Renal pelvis (tissue), 4 donors: ENCODE measurements around the gene SLC7A6OS. TPM values are rescaled to one million over a fixed set of nuclear protein-coding genes. Genes with fewer than 3 reads are reported as not detected.

Source experiments
- DNase-seq: peaks from one replicate; pipeline ENCODE4 v3.0.0-alpha.2; 2013
- polyA plus RNA-seq, 3 donors: library from polyadenylated mRNA; unstranded; fragments of 120-200 nt; gene quantifications; one replicate each; pipeline ENCODE4 v1.2.1, GENCODE V29; 2013; ENCODE audit not compliant: insufficient read length in 3 of 3

The SLC7A6OS gene
- polyA plus RNA-seq, 3 donors = 22.3 to 25.4 (median 24.7) TPM

DNA sequence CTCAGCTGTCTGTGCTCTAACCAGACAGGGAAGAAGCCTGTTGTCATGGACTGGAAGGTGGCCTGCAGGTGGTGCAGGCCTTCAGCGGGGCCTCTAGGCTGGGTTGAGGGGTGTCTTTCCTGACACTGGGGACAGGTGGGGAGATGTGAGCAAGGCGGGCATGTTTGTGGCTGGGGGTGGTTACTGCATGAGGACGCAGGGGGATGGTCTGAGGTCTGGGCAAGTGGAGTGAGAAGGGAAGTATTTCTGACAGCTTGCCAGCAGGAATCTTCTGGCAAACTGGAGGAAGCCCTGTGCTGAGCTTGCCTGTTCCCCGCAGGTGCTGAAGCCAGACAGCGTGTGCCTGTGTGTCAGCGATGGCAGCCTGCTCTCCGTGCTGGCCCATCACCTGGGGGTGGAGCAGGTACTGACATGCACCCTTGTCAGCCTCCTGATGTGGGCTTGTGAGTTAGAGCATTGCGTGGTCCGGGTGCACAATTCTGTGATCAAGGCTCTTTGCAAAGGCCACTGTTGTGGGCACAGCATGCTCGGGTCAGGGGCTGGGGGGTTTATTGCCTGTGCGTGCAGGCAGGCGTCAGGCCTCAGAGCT, 36.2 kb upstream of the SLC7A6OS start:
- DNase-seq = no peak

DNA sequence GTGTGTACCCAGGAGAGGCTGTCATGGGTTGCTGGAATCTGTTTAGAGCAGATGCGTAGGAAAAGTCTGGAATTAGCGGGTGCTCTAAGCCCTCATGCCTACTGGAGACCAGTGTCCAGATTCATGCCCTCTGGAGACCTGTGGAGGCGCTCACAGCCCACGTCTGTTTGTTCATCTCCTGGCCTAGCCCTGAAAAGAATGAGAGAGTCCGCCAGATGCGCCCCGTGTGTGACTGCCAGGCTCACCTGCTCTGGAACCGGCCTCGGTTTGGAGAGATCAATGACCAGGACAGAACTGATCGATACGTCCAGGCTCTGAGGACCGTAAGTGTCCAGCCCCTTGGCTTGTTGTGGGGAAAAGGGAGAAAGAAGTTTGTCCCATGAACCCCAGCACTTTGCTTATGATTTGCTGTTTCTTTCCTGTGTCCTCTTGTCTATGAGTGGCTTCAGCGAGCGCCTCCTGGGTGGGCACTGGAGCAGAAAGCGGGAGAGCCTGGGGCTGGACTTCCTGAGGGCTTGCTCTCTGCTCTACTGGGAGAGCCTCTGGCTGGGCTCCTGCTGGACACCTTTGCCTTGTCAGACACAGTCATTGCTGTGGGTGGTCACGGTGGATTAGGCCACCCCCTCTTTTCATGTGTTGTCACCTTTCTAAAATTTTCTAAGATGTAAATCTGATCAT, 35.4 kb upstream of the SLC7A6OS start:
- DNase-seq = no peak

DNA sequence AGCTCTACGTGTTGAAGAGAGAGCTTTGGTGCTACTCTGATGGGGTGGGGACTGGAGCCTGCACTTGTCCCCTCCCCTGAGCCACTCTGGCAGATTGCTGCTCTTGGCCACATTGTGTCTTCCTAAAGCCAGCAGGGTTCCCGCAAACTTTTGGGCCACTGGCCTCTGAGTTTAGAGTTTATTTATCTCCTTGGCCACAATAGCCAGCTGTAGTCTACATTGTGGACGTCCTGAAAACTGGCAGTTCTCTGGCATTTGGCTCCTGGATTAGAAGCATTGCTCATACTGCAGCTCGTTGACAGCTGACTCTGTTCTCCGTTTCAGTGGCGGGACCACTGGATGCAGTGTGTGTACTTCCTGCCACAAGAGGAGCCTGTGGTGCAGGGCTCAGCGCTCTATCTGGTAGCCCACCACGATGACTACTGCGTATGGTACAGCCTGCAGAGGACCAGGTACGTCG, 34.6 kb upstream of the SLC7A6OS start:
- DNase-seq = no peak

DNA sequence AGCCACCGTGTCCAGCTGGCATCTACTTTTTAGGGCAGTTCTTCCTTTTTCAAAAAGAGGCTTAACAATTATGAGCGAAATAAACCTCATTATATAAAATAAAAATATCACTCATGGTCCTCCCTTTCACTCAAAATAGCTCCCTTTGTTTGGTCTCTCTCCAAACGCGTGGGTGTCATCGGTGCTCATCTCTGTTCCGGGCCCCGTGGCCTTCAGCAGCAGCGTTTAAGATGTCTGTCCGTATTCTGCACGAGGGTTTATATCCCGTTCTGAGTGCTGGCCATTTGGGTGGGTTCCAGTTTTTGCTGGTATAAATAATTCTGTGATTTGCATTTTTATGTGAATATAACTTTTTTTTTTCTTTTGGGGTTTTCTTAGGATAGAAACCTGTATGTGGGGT, 33.5 kb upstream of the SLC7A6OS start:
- DNase-seq = no peak

DNA sequence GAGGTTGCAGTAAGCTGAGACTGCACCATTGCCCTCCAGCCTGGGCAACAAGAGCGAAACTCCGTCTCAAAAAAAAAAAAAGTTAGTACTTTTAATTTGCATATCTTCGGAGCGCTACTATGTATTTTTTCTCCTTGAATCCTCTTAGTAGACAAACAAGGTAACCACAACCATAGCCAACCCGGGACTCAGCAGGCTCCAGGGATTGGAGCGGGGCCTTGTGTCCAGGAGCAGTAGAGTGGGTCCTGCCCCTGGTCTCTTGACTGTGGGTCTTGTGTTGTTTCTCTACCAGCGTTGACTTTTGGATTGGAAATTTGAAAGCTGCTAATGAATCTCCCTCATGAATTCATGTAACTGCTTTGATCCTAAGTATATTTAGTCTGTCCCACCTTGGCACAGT, 32.4 kb upstream of the SLC7A6OS start:
- DNase-seq = no peak

DNA sequence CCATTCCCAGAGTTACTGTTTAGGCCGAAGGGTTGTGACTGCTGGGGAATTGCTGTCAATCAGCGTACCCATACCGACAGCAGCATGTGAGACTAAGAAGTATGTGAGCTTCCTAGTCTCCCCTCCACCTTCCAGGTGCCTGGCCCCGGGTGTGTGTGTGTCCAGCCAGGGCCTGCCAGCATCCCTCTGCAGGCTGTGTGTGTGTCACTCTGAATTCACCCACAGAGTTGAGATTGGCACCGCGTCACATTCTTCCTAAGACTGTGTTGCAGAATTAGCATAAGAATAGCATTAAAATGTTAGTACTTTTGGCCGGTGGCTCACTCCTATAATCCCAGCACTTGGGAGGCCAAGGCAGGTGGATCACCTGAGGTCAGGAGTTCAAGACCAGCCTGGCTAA, 31.9 kb upstream of the SLC7A6OS start:
- DNase-seq = no peak

DNA sequence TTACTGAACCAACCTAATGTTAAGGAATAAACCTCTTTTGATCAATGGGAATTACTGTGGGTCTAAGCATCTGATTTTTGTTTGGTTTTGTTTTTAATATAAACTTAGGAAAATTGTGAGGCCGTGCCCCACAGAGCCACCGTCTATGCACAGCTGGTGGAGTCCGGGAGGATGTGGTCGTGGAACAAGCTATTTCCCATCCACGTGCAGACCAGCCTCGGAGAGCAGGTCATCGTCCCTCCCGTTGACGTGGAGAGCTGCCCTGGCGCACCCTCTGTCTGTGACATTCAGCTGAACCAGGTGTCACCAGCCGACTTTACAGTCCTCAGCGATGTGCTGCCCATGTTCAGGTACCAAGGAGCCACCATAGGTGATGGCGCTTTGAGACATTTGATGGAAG, 28.5 kb upstream of the SLC7A6OS start:
- no peak for DNase-seq

DNA sequence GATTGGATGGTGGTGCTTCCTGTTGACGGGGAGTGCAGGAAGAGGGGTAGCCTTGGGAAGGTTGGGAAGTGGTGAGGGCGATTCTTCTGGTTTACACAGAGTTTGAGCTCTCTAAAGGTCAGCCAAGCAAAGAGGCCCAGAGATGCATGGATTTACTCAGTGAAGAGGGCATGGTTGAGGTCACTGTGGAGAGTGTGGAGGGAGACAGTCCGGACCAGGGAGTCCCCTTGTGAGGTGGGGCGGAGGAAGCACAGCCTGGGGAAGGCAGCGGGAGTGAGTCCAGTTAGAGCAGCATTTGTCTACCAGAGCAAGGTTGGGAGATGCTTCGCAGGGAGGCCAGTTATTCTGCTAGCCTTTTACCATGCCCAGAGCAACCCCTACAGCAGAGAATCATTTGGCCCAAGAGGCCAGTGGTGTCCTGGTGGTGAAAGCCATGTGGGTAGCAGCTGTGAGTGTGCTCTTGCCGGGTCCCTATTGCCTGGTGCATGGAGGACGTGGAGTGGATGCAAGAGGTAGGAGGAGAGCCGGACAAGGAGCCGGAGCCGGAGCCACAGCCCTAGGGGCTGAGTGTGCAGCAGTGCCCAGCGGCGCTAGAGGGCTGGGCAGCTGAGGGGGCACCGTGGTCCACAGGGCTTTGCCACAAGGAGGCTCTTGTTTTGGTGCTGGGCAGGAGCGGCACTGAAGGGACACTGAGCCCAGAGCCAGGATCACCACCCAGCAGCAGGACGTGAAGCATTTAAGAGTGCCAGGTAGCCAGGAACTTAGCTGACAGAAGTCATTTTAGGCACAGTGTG, 27.8 kb upstream of the SLC7A6OS start:
- DNase-seq = no peak

DNA sequence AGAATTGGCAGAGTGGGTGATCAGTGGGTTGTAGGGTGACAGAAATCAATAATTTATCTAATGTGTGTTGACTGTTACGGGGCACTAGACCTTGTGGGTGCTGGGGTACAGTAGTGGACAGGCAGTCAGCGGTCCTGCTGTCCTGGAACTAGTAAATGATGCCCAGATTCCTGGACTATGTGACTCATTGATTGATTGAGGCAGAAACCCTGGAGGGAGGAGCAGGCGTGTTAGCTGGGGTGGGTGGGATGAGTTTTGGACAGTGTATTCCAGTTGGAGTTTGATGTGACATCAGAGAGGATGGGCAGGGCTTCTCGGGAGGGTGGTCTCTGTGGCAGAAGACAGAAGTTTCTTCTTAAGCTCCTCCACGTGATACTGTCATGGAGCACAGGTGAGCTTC, 24.4 kb upstream of the SLC7A6OS start:
- no peak for DNase-seq

DNA sequence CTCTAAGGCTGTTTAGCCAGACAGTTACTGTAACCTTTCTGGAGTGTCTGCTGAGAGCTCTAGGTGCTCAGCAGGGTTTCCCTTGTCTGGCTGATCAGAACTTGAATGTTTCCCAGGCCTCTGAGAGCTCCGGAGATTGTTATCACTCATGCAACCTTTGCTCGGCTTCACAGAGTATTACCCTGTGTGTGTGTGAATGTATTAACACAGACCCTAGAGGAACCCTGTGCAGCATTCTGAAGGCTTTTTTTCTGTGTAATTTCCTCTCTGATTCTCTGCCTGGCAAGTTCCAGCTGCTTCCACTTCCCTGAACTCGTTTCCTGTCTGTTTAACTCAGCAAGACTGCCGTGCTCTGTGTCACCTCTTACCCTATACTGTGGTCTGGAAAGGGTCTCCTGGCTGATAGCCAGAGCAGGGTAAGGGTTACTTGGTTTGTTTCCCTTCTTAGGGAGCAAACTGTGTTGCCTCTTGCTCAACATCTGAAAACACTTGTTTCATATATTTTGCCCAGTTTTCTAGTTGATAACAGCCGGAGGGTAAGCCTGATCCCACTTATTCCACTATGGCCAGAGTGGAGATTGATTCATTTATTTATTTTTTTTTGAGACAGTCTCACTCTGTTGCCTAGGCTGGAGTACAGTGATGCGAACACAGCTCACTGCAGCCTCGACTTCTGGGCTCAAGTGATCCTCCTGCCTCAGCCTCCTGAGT, 21.8 kb upstream of the SLC7A6OS start:
- DNase-seq = peak; percentile 58

DNA sequence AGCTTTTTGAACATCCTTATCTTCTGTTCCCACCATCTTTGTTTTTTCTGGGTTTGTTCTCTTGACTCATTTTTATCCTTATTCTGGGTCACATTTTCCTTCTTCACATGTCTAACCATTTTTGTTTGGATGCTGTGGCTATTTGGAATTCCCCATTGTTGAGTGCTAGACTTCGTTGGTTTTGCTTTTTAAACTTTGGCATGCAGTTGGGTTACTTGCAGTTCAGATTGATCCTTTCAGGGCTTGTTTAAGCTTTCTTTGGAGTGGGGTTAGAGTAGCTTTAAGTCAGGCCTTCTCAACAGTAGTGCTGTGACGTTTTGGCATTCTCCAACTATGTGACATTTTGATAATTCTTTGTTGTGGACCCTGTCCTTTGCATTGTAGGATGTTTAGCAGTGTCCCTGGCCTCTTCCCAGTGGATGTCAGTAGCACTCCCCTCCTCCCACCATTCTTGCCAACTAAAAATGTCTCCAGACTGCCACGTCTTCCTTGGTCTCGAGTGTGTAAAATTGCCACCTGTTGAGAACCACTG, 21.2 kb upstream of the SLC7A6OS start:
- no peak for DNase-seq

DNA sequence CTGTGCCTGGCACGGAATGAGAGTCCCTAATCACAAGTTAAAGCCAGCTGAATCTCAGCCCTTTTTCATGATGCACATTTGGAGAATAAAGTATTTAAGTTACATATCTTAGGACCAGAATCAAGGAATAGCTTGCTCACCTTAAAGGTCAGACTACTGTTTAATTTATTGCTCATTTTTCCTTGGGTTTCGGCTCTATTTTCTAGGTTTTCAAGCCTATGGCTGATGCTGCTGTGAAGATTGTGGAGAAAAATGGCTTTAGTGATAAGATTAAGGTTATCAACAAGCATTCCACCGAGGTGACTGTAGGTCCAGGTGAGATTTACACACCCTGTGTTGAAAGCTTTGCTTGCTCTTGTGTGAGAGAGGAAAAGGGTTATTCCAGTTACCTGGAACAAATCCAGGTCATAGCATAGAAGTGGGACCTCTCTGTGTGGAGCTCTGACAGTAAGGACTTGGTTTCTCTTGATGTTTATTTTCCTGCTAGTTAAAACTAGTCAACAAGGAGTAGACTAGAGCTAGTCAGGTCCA, 18.2 kb upstream of the SLC7A6OS start:
- DNase-seq = no peak

DNA sequence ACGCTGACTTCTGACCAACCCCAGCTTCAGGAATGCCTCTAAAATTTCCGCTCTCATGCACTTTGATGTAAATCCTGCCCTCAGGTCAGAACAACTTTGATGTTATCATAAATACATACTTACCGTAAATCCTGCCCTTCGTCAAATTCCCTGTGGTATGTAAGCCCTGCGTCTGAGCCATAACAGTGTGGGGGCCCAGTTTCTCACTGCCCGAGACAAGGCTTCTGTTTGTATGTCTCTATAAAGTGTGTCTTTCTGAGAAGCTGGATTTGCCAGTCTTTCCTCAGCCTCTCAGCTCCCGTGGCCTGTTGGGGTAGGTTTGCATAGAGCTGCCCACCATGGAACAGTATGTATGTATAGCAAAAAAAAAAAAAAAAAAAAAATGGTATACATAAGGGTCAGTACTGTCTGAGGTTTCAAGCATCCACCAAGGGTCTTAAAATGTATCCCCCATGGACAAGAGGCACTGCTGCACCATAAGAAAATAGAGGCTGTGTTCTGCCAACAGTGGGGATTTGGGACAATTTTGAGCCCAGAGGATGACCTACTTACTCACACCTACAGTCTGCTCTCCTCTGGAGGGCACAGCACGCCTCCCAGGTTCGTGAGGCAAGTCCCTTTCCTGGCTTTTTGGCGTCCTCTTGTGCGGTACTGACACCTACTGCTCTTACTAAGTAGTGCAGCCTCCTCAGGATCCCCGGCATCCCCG, 17.6 kb upstream of the SLC7A6OS start:
- peak; percentile 78 for DNase-seq

DNA sequence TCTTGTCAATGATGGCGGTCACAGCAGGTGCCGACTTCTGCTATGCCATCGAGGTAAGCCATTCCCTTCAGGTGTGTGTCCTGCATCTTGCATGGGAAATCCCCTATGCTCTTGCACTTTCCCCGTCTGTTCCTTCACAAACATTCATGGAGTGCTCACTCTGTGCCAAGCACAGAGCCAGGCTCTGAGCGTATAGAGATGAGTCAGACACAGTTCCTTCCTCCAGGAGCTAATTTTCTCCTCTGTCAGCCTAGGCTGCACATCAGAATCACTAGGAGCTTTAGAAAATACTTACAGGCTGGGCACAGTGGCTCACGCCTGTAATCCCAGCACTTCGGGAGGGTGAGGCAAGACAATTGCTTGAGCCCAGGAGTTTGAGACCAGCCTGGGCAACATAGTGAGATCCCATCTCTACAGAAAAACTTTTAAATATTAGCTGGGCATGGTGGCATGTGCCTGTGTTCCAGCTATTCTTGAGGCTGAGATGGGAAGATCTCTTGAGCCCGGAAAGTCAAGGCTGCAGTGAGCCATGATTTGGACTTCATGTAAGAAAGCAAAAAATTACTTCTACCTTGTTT, 14.1 kb upstream of the SLC7A6OS start:
- DNase-seq = no peak

DNA sequence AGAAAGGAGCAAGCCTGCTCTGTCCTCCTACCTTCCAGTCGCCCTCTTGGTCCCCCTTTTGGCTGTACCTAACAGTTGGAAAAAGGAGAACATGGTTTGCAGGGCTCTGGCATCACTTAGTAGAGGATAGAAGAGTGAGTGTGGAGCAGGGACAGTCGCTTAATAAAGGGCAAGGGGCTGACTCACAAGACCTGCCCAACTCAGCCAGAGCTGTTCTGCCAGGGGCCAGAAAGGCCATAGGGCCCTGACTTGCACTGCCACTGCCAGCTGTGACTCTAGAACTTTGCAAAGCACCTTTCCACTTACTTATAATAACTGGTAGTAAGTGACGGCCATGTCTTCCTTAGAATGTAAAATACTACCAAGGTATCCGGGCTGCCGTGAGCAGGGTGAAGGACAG, 13.6 kb upstream of the SLC7A6OS start:
- no peak for DNase-seq

DNA sequence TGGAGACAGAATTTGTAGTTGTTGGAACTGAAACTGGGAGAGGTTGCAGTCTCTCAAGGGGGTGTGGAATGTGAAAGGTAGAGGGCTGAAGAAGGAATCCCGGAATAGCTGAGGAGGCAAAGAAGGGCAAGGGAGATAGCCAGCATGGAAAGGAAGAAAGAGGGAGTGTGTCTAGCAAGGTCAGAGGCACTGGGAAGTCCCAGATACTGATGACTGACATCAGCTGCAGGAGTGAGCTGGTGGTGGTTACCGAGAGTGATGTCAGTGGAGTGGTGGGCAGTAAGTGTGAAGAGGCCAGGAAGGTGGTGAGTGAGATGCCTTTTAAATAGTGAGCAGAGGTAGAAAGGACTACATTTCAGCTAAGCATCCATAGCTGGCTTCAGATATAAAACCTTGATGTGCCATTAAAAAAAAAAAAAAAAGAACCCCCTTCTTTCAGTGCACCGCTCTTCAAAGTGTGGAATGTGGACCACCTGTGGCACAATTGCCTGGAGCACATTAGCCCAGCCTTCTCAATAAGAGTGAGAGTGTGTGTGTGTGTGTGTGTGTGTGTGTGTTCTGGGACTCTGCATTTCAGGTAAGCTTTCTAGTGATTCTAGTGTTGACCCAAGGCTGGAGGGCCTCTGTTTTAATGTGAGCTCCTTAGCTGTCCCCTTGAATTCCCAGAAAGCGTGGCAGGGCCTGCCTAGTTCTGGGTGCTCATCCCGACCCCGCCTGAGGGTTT, 8.6 kb upstream of the SLC7A6OS start:
- DNase-seq = no peak

DNA sequence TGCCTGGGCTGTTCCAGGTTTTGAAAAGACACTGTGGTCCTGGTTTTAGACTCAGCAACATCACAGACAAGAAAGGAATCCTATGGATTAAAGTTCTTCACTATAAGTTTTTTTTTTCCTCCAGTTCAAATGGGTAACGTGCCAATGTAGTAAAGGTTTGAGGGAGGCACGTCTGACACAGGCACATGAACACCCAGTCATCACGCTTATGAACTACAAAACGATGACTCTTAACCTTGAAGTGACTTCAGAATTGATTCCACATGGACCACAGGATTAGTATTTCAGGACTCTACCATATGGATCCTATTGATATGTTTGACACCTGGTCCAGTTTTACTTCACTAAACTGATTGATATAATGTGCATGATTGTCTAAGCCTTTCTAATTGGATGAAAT, 2.4 kb upstream of the SLC7A6OS start:
- no peak for DNase-seq

DNA sequence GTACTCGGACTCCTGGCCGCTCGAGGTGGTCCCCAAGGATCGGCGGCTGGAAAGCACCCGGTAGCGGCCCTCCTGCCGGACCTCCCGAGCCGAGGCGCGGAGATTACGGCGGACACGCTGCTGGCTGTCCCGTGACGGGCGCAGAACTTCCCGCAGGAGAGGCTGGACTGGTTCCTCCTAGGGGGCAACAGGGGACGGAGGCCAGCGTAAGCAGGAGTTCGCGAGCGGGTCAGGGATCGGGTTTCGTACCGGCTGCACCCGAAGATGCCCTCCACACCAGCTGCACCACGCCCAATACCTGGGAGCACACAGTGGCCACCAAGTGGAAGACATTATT, 341 bp downstream of the SLC7A6OS start:
- DNase-seq = no peak

DNA sequence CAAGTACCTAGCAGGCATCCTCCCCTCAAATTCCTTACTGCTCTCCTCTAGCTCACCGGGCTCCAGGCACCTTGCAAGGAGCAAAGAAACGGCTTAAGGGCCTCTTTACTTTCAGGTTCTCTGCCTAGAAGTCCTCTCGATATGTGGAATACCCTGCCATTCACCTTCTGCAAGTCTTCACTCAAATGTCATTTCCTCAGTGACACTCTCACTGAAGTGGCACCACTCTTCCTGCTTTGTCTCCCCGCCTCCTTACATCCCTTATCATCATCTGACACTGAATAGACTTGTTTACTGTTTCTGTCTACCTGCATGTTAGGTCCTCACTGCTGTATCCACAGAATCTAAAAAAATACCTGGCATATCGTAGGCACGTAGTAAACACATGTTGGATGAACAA, 947 bp downstream of the SLC7A6OS start:
- DNase-seq = no peak

DNA sequence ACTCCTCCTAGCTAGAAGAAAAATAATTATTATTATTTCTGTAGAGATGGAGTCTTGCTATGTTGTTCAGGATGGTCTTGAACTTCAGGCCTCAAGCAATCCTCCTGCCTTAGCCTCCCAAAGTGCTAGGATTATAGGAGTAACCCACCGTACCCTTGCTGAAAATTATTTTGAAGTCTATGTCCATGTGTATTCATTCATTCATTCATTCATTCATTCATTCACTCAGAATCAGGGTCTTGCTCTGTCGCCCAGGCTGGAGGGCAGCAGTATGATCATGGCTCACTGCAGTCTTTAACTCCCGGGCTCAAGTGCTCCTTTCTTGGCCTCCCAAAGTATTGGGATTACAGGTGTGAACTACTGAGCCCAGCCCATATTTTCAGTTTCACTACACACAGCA, 4.1 kb downstream of the SLC7A6OS start:
- no peak for DNase-seq
